ENCODE results near the gene DPYD.

The DPYD gene

GRCh38 chr1:97417661-97418060 lies 503.2 kb downstream of the DPYD start:
- ChIA-PET CTCF (no interaction called here), POLR2A (ENCODE audit: low non-redundant PET) (no interaction called here)
- TF ChIP-seq CTCF (conservative IDR thresholded peaks at IDR 0.05; ENCODE audit: low read depth): no peak
- no peak overlapping the region for H3K27ac ChIP-seq
- DNase-seq (ENCODE audit: low spot score): no peak

GRCh38 chr1:97414682-97415312 lies 506.0 kb downstream of the DPYD start:
- ChIA-PET CTCF (interaction anchor here (0.6 kb wide), 1 partner anchor 391 kb away, joined by 4 read pairs; no protein-coding TSS in a partner anchor), POLR2A (ENCODE audit: low non-redundant PET) (no interaction called here)
- DNase-seq (ENCODE audit: low spot score): no peak
- TF ChIP-seq CTCF (conservative IDR thresholded peaks at IDR 0.05; ENCODE audit: low read depth): no peak
- no peak overlapping the region for H3K27ac ChIP-seq

GRCh38 chr1:97412737-97413136 lies 508.1 kb downstream of the DPYD start:
- CTCF ChIA-PET: no interaction called here
- POLR2A ChIA-PET (ENCODE audit: low non-redundant PET): no interaction called here
- no peak for DNase-seq (ENCODE audit: low spot score)
- no peak overlapping the region for H3K27ac ChIP-seq
- no peak for TF ChIP-seq CTCF (conservative IDR thresholded peaks at IDR 0.05; ENCODE audit: low read depth)

- no peak for DNase-seq (ENCODE audit: low spot score)
- TF ChIP-seq CTCF (conservative IDR thresholded peaks at IDR 0.05; ENCODE audit: low read depth): no peak
- CTCF ChIA-PET: no interaction called here
- POLR2A ChIA-PET (ENCODE audit: low non-redundant PET): no interaction called here
- H3K27ac ChIP-seq: no peak overlapping the region
Measured at GRCh38 chr1:97412166-97412565, 508.7 kb downstream of the DPYD start.

- DNase-seq (ENCODE audit: low spot score): no peak
- no peak overlapping the region for H3K27ac ChIP-seq
- ChIA-PET POLR2A (ENCODE audit: low non-redundant PET) (no interaction called here), CTCF (no interaction called here)
- TF ChIP-seq CTCF (conservative IDR thresholded peaks at IDR 0.05; ENCODE audit: low read depth): no peak
Measured at GRCh38 chr1:97396463-97396862, 524.4 kb downstream of the DPYD start.

- H3K27ac ChIP-seq: no peak overlapping the region
- CTCF ChIA-PET: interaction anchor here (0.5 kb wide), 1 partner anchor 133 kb away, joined by 3 read pairs; no protein-coding TSS in a partner anchor
- DNase-seq (ENCODE audit: low spot score): no peak
- no peak for TF ChIP-seq CTCF (conservative IDR thresholded peaks at IDR 0.05; ENCODE audit: low read depth)
- POLR2A ChIA-PET (ENCODE audit: low non-redundant PET): no interaction called here
Measured at GRCh38 chr1:97392701-97393100, 528.1 kb downstream of the DPYD start.
